Gastroesophageal sphincter (tissue), 3 donors: ENCODE measurements around the gene MYORG.

Experiments used
- CTCF ChIP-seq, 4 experiments: fragments of 200-600 bp in 2 of 4; fragments of 450-650 bp in 2 of 4; sonication (generic) in 1 of 4; IDR thresholded peaks; one replicate each; pipeline ENCODE4 v1.5.1; 2017 to 2019; ENCODE audit warnings: antibody characterized with exemption in 4 of 4, mild to moderate bottlenecking in 2 of 4, moderate library complexity in 2 of 4
- EP300 ChIP-seq: sonication (generic); formaldehyde crosslinking; IDR thresholded peaks from one replicate; pipeline ENCODE4 v1.6.1; 2017; ENCODE audit warnings: antibody characterized with exemption, mild to moderate bottlenecking
- POLR2A ChIP-seq, 2 donors: fragments of 450-650 bp; IDR thresholded peaks; one replicate each; pipeline ENCODE4 v1.6.1; 2017; ENCODE audit warnings: antibody characterized with exemption in 2 of 2, mild to moderate bottlenecking in 2 of 2, moderate library complexity in 1 of 2
- POLR2AphosphoS5 ChIP-seq: sonication (generic); formaldehyde crosslinking; IDR thresholded peaks from one replicate; pipeline ENCODE4 v1.6.1; 2017; ENCODE audit warnings: antibody characterized with exemption

DNA sequence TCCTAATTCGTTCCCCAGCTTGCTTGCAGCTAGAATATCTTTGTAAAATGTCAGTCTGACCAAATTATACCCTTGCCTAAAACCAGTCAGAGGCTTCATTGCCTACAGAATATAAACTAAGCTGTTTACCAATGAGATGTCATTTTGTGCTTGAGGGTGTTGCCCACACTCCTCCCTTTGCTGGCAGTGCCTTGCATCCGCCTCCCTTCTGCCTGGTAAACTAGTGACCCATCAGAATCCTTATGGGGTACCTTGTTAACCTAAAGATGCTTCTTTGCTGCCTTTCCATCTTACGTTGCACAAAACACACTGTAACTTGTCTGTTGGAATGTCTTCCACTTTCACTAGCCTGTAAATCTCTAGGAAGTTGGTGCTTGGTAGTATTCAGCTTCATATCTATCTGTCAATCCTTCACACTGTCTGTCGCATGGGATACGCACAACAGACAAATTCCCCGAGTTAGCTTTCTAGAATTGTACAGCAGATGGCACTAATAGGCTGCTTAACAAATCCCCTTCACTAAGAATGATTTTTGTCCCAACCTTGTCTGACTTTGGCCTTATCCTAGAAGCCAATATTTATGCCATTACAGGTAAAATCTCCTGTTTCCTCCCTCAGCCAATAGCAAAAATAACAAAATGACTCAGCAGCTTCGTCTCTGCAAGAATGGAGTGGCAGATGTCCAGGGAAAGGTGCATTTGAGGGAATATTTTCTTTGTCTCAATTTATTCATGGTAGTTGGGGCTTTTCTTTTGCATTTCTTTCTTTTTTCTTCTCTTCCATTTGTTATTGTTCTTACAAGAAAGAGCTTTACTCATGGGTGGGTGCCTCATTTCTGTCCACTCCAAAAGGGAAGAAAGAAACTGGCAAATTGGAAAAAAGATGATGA, 44.4 kb downstream of the MYORG start:
- TF ChIP-seq CTCF (IDR thresholded peaks at IDR 0.05) (peak; percentile 31 to 72 (median 62)), POLR2A (IDR thresholded peaks at IDR 0.05) (no peak), EP300 (no peak), POLR2AphosphoS5 (no peak)
